ENCODE results near the gene ZNF205.
"Not testable (repeated sequence)": the region's sequence is repeated elsewhere in the genome, so short reads cannot be mapped to it uniquely, and the experiment has no call there.

The ZNF205 gene

DNA sequence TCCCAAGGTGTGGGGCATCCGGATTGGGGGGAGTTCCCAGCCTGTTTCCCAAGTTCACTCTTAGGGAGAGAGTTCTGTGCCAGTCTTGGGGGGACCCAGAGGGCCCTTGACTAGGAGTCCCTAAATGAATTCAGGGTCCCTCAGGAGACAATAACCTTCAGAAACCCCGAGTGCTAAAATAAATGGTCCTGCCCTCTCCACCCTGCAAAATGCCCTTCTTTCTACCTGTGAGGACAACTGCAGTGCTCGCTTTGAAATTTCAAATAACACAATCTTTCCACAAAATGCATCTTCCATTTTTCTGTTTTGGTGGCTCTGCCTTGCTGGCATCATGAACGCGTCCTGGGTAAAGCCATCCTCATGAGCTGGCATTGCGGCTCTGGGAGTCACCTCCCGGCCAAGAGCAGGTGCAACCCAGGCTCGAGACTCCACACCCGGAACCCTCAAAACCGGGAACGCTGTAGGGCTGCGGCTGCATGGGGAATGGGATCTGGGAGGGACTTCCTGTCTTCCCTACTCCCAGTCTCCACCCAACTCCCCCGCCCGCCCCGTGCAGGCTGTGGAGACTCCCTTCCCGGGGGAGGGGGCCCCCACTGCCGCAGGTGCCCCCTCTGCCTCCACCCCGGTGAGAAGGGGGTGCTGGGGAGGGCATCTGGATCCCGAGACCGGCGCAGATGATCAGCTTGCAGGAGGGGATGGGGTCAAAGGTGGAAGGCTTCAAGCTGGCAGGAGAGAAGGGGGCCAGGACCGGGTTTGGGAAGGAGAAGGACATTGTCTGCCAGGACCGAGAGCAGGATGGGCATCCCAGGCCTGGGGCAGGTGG is at the start of gene ZNF205:
ZNF205 (plus strand) TSS at position 529 of the 823 bp plus-strand sequence. CDS start 845 bp downstream, outside the sequence.
- no peak for DNase-seq (ENCODE audit: low read depth in 2 of 2)

- no peak for DNase-seq (ENCODE audit: low read depth in 2 of 2)
Observed at GRCh38 chr16:3063625-3064386, 48.6 kb upstream of the ZNF205 start.

GRCh38 chr16:3065069-3065741 is 47.2 kb upstream of the ZNF205 start, which contains the start of gene IL32:
Gene IL32 (plus strand): TSS chr16:3065640. CDS start chr16:3065812, 172 bp downstream.
- peak; percentile 33 to 51 for DNase-seq (ENCODE audit: low read depth in 2 of 2)

GRCh38 chr16:3065742-3066439 is 46.5 kb upstream of the ZNF205 start:
- no peak for DNase-seq (ENCODE audit: low read depth in 2 of 2)

GRCh38 chr16:3066440-3066748 is 46.0 kb upstream of the ZNF205 start:
- DNase-seq (ENCODE audit: low read depth in 2 of 2): no peak

DNA sequence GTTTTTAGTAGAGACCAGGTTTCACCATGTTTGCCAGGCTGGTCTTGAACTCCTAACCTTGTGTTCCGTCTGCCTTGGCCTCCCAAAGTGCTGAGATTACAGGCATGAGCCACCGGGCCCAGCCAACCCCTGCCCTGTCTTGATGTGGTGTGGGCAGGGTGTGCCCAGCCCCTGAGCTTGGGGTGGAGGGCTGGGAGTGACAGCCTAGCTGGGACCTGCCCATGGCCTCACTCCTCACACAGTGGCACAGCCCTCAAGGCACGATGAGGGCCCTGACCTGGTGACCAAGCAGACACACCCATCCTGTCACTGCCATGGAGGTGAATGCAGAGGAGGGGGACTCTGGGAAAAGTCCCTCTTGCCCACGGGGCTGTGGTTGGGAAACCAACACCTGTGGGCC is 43.9 kb upstream of the ZNF205 start:
- DNase-seq (ENCODE audit: low read depth in 2 of 2): no peak

- DNase-seq (ENCODE audit: low read depth in 2 of 2): not testable (repeated sequence)
Observed at GRCh38 chr16:3069146-3069545, 43.2 kb upstream of the ZNF205 start.

- no peak for DNase-seq (ENCODE audit: low read depth in 2 of 2)
Observed at GRCh38 chr16:3070608-3071111, 41.7 kb upstream of the ZNF205 start.

- no peak for DNase-seq (ENCODE audit: low read depth in 2 of 2)
Observed at GRCh38 chr16:3071655-3072054, 40.7 kb upstream of the ZNF205 start.

GRCh38 chr16:3072148-3072547 is 40.2 kb upstream of the ZNF205 start:
- DNase-seq (ENCODE audit: low read depth in 2 of 2): not testable (repeated sequence)

GRCh38 chr16:3072576-3073263 is 39.7 kb upstream of the ZNF205 start:
- not testable (repeated sequence) for DNase-seq (ENCODE audit: low read depth in 2 of 2)

- no peak for DNase-seq (ENCODE audit: low read depth in 2 of 2)
Observed at GRCh38 chr16:3073448-3073847, 38.9 kb upstream of the ZNF205 start.

GRCh38 chr16:3074860-3075522 is 37.4 kb upstream of the ZNF205 start:
- peak; percentile 44 to 65 for DNase-seq (ENCODE audit: low read depth in 2 of 2)

DNA sequence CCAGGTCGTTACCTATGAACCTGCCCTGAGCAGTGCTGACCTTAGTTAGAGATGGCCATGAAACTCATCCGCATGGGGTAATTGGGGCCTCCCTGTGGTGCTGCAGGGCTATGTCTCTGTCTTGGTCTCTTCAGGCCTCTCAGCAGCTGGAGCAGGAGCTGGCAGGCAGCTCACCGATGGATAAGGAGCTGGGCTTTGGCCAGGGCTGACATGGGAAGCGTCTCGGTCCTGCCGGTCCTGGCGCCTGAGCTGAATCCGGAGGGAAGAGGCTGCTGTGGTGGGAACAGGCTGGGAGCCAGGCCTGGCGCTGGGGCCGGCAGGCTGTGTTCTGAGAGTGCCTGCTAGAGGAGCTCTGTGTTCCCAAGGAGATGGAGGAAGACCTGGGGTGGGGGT is 36.9 kb upstream of the ZNF205 start:
- no peak for DNase-seq (ENCODE audit: low read depth in 2 of 2)

GRCh38 chr16:3075946-3076345 is 36.4 kb upstream of the ZNF205 start:
- not testable (repeated sequence) for DNase-seq (ENCODE audit: low read depth in 2 of 2)

DNA sequence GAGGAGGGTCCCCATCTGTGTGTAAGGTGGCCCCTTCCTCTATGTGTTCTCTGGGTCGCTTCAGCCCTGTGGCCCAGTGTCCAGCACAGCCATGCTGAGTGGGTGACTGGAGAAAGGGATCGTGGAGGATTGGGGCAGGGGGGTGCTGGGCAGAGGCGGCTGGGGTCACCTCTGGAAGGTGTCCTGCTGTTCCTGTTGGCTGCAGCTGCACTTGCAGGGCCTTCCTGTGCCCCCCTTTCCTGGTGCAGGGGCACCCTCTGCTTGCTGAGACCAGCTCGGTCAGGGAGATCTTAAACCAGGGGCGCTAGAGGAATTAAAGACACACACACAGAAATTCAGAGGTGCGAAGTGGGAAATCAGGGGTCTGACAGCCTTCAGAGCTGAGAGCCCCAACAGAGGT is 35.8 kb upstream of the ZNF205 start:
- DNase-seq (ENCODE audit: low read depth in 2 of 2): no peak

DNA sequence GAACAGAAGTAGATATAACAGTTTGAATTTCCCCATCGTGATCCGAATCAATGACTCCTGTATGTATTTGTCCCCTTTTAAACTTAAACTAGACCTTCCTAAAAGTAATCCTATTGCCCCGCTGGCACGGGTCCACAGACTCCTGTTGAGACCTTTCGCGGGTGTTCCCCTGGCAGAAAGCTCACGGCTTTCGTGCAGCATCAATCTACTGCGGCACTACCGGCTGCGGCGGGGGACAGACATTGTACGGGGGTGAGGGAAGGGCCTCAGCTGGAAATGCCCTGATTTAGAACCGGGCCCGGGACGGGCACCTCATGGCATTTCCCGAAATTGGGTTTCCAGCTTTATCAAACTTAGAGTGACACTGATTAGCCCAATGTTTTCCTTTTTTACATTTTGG is 32.4 kb upstream of the ZNF205 start:
- no peak for DNase-seq (ENCODE audit: low read depth in 2 of 2)

DNA sequence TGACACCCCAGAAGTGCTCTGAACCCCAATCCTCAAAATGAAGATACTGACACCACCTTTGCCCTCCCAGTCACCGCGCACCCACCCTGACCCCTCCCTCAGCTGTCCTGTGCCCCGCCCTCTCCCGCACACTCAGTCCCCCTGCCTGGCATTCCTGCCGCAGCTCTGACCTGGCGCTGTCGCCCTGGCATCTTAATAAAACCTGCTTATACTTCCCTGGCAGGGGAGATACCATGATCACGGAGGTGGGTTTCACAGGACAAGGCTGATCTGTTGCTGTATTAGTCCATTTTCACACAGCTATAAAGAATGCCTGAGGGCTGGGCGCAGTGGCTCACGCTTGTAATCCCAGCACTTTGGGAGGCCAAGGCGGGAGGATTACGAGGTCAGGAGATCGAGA is 30.4 kb upstream of the ZNF205 start:
- DNase-seq (ENCODE audit: low read depth in 2 of 2): not testable (repeated sequence)

GRCh38 chr16:3083408-3083807 is 29.0 kb upstream of the ZNF205 start:
- DNase-seq (ENCODE audit: low read depth in 2 of 2): not testable (repeated sequence)

DNA sequence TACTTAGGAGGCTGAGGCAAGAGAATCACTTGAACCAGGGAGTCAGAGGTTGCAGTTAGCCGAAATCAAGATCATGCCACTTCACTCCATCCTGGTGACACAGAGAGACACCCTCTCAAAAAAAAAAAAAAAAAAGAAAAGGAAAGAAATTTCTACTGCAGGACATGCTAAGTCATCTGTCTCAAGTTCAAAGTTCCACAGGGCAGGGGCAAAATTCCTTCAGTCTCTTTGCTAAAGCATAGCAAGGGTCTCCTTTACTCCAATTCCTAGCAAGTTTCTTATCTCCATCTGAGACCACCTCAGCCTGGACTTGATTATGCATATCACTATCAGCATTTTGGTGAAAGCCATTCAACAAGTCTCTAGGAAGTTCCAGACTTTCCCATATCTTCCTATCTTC is 27.9 kb upstream of the ZNF205 start:
- no peak for DNase-seq (ENCODE audit: low read depth in 2 of 2)
